Gastroesophageal sphincter (tissue), 3 donors: ENCODE data around the gene PPP2R3B.

Source experiments
- CTCF ChIP-seq, 4 experiments: fragments of 200-600 bp in 2 of 4; fragments of 450-650 bp in 2 of 4; sonication (generic) in 1 of 4; IDR thresholded peaks; one replicate each; pipeline ENCODE4 v1.5.1; 2017 to 2019; ENCODE audit warnings: antibody characterized with exemption in 4 of 4, mild to moderate bottlenecking in 2 of 4, moderate library complexity in 2 of 4
- EP300 ChIP-seq: sonication (generic); formaldehyde crosslinking; IDR thresholded peaks from one replicate; pipeline ENCODE4 v1.6.1; 2017; ENCODE audit warnings: antibody characterized with exemption, mild to moderate bottlenecking
- POLR2A ChIP-seq, 2 donors: fragments of 450-650 bp; IDR thresholded peaks; one replicate each; pipeline ENCODE4 v1.6.1; 2017; ENCODE audit warnings: antibody characterized with exemption in 2 of 2, mild to moderate bottlenecking in 2 of 2, moderate library complexity in 1 of 2

- no peak for TF ChIP-seq CTCF (IDR thresholded peaks at IDR 0.05)
- TF ChIP-seq POLR2A (IDR thresholded peaks at IDR 0.05): no peak
- TF ChIP-seq EP300: no peak
Observed at GRCh38 chrX:431492-432111, 44.9 kb upstream of the PPP2R3B start.
